Suprapubic skin (tissue), 4 donors: ENCODE data around the gene GFI1B. TPM values are rescaled to one million over a fixed set of nuclear protein-coding genes. Genes with fewer than 3 reads are reported as not detected.

Source experiments
- DNase-seq, 2 donors: peaks; one replicate each; pipeline ENCODE4 v3.0.0-alpha.2; 2019; ENCODE audit warnings: low spot score in 2 of 2
- H3K27ac ChIP-seq: fragments of 200-600 bp; sonication (generic); one replicate; pipeline ENCODE4 v1.5.1; 2019
- H3K27me3 ChIP-seq: fragments of 200-600 bp; sonication (generic); one replicate; pipeline ENCODE4 v1.5.1; 2019
- H3K36me3 ChIP-seq: fragments of 200-600 bp; sonication (generic); one replicate; pipeline ENCODE4 v1.5.1; 2019
- H3K4me1 ChIP-seq: fragments of 200-600 bp; sonication (generic); one replicate; pipeline ENCODE4 v1.5.1; 2019
- H3K4me3 ChIP-seq: fragments of 200-600 bp; sonication (generic); one replicate; pipeline ENCODE4 v1.5.1; 2019; ENCODE audit warnings: mild to moderate bottlenecking
- H3K9me3 ChIP-seq: fragments of 200-600 bp; sonication (generic); one replicate; pipeline ENCODE4 v1.5.1; 2019
- CTCF ChIP-seq, 2 donors: fragments of 200-600 bp in 1 of 2; fragments of 450-650 bp in 1 of 2; sonication (generic) in 1 of 2; IDR thresholded peaks; one replicate each; pipeline ENCODE4 v1.5.1; 2016 to 2019; ENCODE audit warnings: antibody characterized with exemption in 2 of 2, mild to moderate bottlenecking in 1 of 2, moderate library complexity in 1 of 2
- EP300 ChIP-seq: sonication (generic); formaldehyde crosslinking; IDR thresholded peaks from one replicate; pipeline ENCODE4 v1.6.1; 2017; ENCODE audit warnings: antibody characterized with exemption
- POLR2A ChIP-seq, 2 donors: fragments of 450-650 bp; IDR thresholded peaks; one replicate each; pipeline ENCODE4 v1.6.1; 2017; ENCODE audit warnings: antibody characterized with exemption in 2 of 2, mild to moderate bottlenecking in 2 of 2, moderate library complexity in 2 of 2
- POLR2AphosphoS5 ChIP-seq, 3 donors: sonication (generic); formaldehyde crosslinking; IDR thresholded peaks; one replicate each; pipeline ENCODE4 v1.6.1; 2017; ENCODE audit warnings: antibody characterized with exemption in 3 of 3
- WGBS: methylation state at CpG from one replicate; pipeline ENCODE4 v1.1.5; 2018; 5-methylcytosine and 5-hydroxymethylcytosine counted together
- total RNA-seq, 4 donors: library from RNA; depleted of rRNA; stranded (reverse); fragments of >200 nt; gene quantifications; one replicate each; pipeline ENCODE4 v1.1.0, GENCODE V29; 2016

GFI1B gene
- total RNA-seq, 4 donors from 2014 or later: not detected

GRCh38 chr9:133008406-133008805, 29.9 kb downstream of the GFI1B start:
- TF ChIP-seq EP300: no peak
- TF ChIP-seq POLR2AphosphoS5 (IDR thresholded peaks at IDR 0.05): no peak
- TF ChIP-seq CTCF (IDR thresholded peaks at IDR 0.05): no peak
- no peak for TF ChIP-seq POLR2A (IDR thresholded peaks at IDR 0.05)
- H3K27ac ChIP-seq: no peak overlapping the region
- H3K4me3 ChIP-seq: no peak overlapping the region
- peaks cover 16% of the 10 kb centered on the region for H3K27me3 ChIP-seq
- peak in 1 of 2 donors; percentile 21 for DNase-seq
- H3K4me1 ChIP-seq: no peaks in the 10 kb centered on the region
- H3K9me3 ChIP-seq: no peaks in the 10 kb centered on the region
- 82% methylated on average over 7 of the region's 7 CpGs for WGBS
- no peaks in the 10 kb centered on the region for H3K36me3 ChIP-seq

GRCh38 chr9:133008824-133009223, 30.3 kb downstream of the GFI1B start:
- no peaks in the 10 kb centered on the region for H3K36me3 ChIP-seq
- H3K27me3 ChIP-seq: peaks cover 11% of the 10 kb centered on the region
- no peak for DNase-seq
- no peak overlapping the region for H3K4me3 ChIP-seq
- H3K9me3 ChIP-seq: no peaks in the 10 kb centered on the region
- no peaks in the 10 kb centered on the region for H3K4me1 ChIP-seq
- no peak for TF ChIP-seq EP300
- no peak for TF ChIP-seq POLR2A (IDR thresholded peaks at IDR 0.05)
- TF ChIP-seq CTCF (IDR thresholded peaks at IDR 0.05): no peak
- no peak for TF ChIP-seq POLR2AphosphoS5 (IDR thresholded peaks at IDR 0.05)
- H3K27ac ChIP-seq: no peak overlapping the region
- 68% methylated on average over 2 of the region's 2 CpGs for WGBS

- H3K36me3 ChIP-seq: no peaks in the 10 kb centered on the region
- peak in 1 of 2 donors; percentile 15 for DNase-seq
- TF ChIP-seq CTCF (IDR thresholded peaks at IDR 0.05): no peak
- no peak for TF ChIP-seq POLR2AphosphoS5 (IDR thresholded peaks at IDR 0.05)
- no peak for TF ChIP-seq POLR2A (IDR thresholded peaks at IDR 0.05)
- TF ChIP-seq EP300: no peak
- peaks cover 12% of the 10 kb centered on the region for H3K27me3 ChIP-seq
- WGBS: 86% methylated on average over 5 of the region's 5 CpGs
- no peak overlapping the region for H3K27ac ChIP-seq
- H3K4me3 ChIP-seq: no peak overlapping the region
- H3K9me3 ChIP-seq: no peaks in the 10 kb centered on the region
- no peaks in the 10 kb centered on the region for H3K4me1 ChIP-seq
Observed at GRCh38 chr9:133009906-133010582, 31.6 kb downstream of the GFI1B start.

GRCh38 chr9:133014696-133015095, 36.2 kb downstream of the GFI1B start:
- Histone ChIP-seq H3K4me1 (no peaks in the 10 kb centered on the region), H3K9me3 (no peaks in the 10 kb centered on the region), H3K27me3 (peaks cover 10% of the 10 kb centered on the region), H3K27ac (no peak overlapping the region), H3K4me3 (no peak overlapping the region), H3K36me3 (no peaks in the 10 kb centered on the region)
- WGBS: 89% methylated on average over 5 of the region's 5 CpGs
- TF ChIP-seq CTCF (IDR thresholded peaks at IDR 0.05) (no peak), POLR2AphosphoS5 (IDR thresholded peaks at IDR 0.05) (no peak), POLR2A (IDR thresholded peaks at IDR 0.05) (no peak), EP300 (no peak)
- DNase-seq: peak in 1 of 2 donors; percentile 20

- Histone ChIP-seq H3K27ac (no peak overlapping the region), H3K4me1 (peaks cover 6% of the 10 kb centered on the region), H3K4me3 (no peak overlapping the region), H3K9me3 (no peaks in the 10 kb centered on the region), H3K27me3 (no peaks in the 10 kb centered on the region), H3K36me3 (no peaks in the 10 kb centered on the region)
- peak in 1 of 2 donors; percentile 71 for DNase-seq
- TF ChIP-seq POLR2A (IDR thresholded peaks at IDR 0.05) (no peak), POLR2AphosphoS5 (IDR thresholded peaks at IDR 0.05) (no peak), EP300 (no peak), CTCF (IDR thresholded peaks at IDR 0.05) (no peak)
- WGBS: 83% methylated on average over 16 of the region's 26 CpGs
Observed at GRCh38 chr9:133023117-133023890, 44.8 kb downstream of the GFI1B start.
